Renal cortex interstitium (tissue), 11 donors: ENCODE data around the gene DUSP10. TPM values are rescaled to one million over a fixed set of nuclear protein-coding genes. Genes with fewer than 3 reads are reported as not detected.

ENCODE experiments used
- DNase-seq, 11 donors: peaks; one replicate each; pipeline ENCODE4 v3.0.0-alpha.2; 2013; ENCODE audit warnings: low read depth in 9 of 11, low spot score in 4 of 11; ENCODE audit errors: extremely low read depth in 1 of 11
- polyA plus RNA-seq, 3 donors: library from polyadenylated mRNA; unstranded; fragments of 120-200 nt; gene quantifications; one replicate each; pipeline ENCODE4 v1.2.1, GENCODE V29; 2013; ENCODE audit not compliant: insufficient read length in 3 of 3

Gene DUSP10
- polyA plus RNA-seq, 3 donors: 3.2 to 4.3 (median 3.5) TPM

- no peak for DNase-seq
Observed at GRCh38 chr1:221719278-221719597, 22.7 kb downstream of the DUSP10 start.

- peak in 6 of 11 donors; percentile 46 to 80 (median 70) for DNase-seq
Observed at GRCh38 chr1:221718381-221719277, 23.3 kb downstream of the DUSP10 start.

DNA sequence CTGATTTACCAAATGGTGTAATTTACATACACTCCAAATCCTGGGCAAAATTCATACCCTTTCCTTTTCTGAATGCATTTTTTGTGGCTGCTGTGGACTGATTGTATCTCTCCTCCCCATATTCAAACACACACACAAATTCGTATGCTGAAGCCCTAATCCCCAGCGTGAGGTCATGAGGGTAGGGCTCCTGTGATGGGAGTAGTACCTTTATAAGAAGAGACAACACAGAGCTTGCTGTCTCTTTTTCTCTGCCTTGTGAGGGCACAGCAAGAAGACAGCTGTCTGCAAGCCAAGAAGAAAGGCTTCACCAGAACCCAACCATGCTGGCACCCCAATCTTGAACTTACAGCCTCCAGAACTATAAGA lies 24.4 kb downstream of the DUSP10 start:
- no peak for DNase-seq

DNA sequence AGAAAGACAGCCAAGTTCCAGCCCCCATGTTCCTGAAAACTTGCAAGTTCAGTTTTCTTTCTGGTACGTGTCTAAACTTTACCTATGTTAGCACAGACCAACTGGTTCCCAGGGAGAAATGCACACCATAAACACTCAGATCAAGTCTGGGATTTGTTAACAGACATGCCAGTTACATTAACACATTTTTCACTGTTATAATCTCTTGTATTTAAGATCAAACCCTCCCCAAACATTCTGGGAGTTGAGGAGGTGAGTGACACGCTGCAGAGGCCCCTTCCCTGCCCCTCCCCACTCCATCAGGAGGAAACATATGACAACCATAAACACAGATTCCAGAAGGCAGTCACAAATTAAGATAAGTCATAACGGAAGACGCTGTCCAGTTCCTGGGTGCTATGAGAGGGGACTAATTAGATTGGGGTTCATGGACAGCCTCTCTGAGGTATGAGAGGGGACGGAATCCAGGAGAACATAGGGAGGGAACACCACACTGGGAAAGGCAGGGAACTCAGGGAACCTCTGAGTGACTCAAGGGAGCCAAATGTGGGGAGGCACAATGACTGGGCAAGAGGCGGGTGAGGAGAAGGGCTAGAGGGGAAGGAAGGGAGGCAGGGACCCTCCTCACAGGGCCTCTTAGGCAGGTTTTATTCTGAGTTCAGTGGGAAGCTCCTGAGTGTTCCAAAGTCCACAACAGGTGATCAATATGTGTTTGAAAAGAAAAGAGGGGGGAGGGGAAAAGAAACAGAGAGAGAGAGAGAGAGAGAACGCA lies 25.0 kb downstream of the DUSP10 start:
- DNase-seq: no peak

GRCh38 chr1:221715321-221716169 lies 26.3 kb downstream of the DUSP10 start:
- DNase-seq: peak in 6 of 11 donors; percentile 32 to 60 (median 50)

GRCh38 chr1:221714227-221715152 lies 27.4 kb downstream of the DUSP10 start:
- DNase-seq: no peak

DNA sequence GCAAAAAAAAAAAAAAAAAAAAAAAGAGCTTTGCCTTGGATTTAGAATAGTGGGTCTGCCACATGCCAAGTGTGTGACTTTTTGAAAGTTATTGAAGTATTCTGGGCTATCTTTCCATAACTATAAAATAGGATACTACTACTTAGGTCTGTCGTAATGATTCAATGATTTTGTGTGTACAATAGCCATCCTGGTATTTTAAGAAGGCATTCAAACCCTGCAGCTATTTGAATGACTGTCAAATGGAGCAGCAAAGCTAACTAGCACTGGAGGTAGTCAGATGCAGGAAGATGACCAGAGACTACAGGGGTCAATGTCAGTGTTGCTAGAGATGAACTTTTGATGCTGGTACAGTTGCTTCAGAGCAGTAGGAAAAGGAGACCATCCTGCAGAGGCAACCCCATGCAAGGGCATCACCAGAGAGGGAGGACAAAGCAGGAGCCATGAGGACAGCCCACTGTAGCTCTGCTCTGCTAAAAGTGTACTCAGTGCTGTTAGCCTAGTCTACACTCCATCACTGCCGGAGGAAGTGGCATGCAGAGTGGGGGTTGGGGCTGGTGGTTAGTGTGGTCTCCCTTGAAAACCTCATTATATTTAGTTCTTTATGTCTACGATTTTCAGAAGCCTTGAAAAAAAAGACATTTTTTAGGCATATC lies 29.0 kb downstream of the DUSP10 start:
- DNase-seq: no peak

- no peak for DNase-seq
Observed at GRCh38 chr1:221712198-221712684, 29.6 kb downstream of the DUSP10 start.

DNA sequence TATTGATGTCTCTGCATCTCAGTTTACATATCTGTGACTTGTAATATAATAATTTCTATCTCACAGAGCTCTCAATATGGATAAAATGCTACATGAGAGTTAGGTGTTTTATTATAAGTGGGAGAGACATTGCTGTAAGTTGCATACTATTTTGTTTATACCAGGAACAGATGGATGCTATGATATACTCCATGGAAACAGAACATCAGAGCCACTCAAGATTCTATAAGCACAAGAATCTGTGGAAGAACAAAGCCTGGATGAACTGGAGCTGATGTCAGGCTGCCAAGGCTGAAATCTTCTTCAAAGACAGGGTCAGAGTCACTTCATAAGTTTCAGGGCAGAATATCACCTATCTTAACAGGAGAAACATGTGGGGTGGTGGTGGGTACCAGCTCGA lies 30.2 kb downstream of the DUSP10 start:
- DNase-seq: no peak

DNA sequence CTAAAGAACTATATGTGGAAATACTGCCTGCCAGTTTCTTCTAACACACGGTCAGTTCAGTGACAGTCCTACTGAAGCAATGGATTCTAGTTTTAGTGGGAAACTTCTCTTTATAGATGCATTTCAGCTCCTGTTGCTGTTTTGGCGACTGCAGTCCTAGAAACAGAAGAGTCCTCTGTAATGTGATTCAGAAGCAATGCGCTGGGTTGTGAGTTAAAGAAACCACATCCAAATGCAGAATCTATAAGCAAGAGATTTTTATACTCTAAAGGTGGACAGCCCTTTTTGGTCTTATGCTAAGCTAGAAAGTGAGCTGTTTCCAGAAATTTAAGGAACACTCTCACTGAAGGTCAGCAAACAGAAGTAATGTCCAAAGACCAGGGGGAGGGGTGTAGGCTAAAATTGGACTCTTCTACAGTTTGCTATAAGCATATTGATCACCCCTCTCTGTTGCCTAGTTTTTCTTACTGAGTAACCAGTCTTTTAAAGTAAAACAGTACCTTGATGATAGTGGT lies 30.8 kb downstream of the DUSP10 start:
- DNase-seq: no peak

DNA sequence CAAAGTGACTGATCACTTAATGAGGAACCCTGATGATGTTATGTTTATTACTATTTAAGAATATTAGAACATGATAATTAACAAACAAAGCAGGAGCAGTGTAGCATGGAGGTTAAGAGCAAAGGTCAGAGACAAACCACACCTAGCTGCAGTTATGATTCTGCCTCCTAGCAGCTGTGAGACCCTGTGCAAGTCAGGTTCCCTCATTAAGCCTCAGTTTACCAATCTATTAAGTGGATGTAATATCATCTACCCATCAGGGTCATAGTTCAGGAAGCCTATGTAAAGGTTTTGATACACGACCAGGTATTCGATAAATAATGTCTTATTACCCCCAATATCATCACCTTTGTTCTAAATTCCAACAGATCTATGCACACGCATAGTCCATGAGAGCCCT lies 32.0 kb downstream of the DUSP10 start:
- DNase-seq: no peak

- peak in 1 of 11 donors; percentile 39 for DNase-seq
Observed at GRCh38 chr1:221708987-221709386, 32.9 kb downstream of the DUSP10 start.

- no peak for DNase-seq
Observed at GRCh38 chr1:221708076-221708571, 33.8 kb downstream of the DUSP10 start.

GRCh38 chr1:221706876-221707582 lies 34.9 kb downstream of the DUSP10 start:
- DNase-seq: no peak

GRCh38 chr1:221706191-221706590 lies 35.7 kb downstream of the DUSP10 start:
- DNase-seq: no peak

GRCh38 chr1:221704306-221704705 lies 37.6 kb downstream of the DUSP10 start:
- no peak for DNase-seq
